GM12878 (cell line): ENCODE data around the gene KYAT1. TPM values are rescaled to one million over a fixed set of nuclear protein-coding genes. Genes with fewer than 3 reads are reported as not detected.

ENCODE experiments used
- ATAC-seq: fragments of 200-7000 bp; cut with Tn5 transposase; 3 replicates; pipeline ENCODE4 v1.9.1; 2020; ENCODE audit warnings: mild to moderate bottlenecking, moderate library complexity
- BruUV-seq: library from RNA; stranded (reverse); fragments of 400-500 nt; replicated peaks from 2 replicates; lab custom pipeline; 2021; lab: Mats Ljungman, UMichigan
- CTCF ChIA-PET: fragments of 300-600 bp; sonication (Branson Sonifier 250); formaldehyde crosslinking; extraction: SDS; loops from one replicate; lab custom pipeline; 2021; ENCODE audit warnings: inconsistent platforms; lab: Yijun Ruan, JAX
- POLR2A ChIA-PET: fragments of 350-600 bp; formaldehyde crosslinking; extraction: SDS; loops from one replicate; lab custom pipeline; 2021; ENCODE audit warnings: inconsistent platforms; lab: Charles Lee
- RAD21 ChIA-PET: fragments of 300-600 bp; sonication (Branson Sonifier 250); formaldehyde crosslinking; loops from one replicate; lab custom pipeline; 2023; ENCODE audit warnings: antibody characterized with exemption; ENCODE audit not compliant: unreplicated experiment; lab: Charles Lee
- SMC1A ChIA-PET: fragments of 300-600 bp; sonication (Branson Sonifier 250); formaldehyde crosslinking; loops from one replicate; lab custom pipeline; 2023; ENCODE audit not compliant: unreplicated experiment, uncharacterized antibody; lab: Charles Lee
- DNase-seq: peaks from one replicate; pipeline ENCODE4 v3.0.0-alpha.2; 2011; ENCODE audit warnings: low read depth, low spot score
- FAIRE-seq: peaks from 3 replicates; lab custom pipeline; 2011; peaks lifted over from hg19 to GRCh38; lab: Jason Lieb, UNC
- H2AFZ ChIP-seq: 2 replicates; pipeline ENCODE4 v1.6.0; 2011; ENCODE audit warnings: low read depth, low read length, control low read depth; ENCODE audit not compliant: control insufficient read depth
- H3K27ac ChIP-seq: 2 replicates; pipeline ENCODE4 v1.5.1; 2011; ENCODE audit warnings: control low read depth; ENCODE audit not compliant: control insufficient read depth, insufficient read depth
- H3K27me3 ChIP-seq, 2 experiments: replicated peaks in 1 of 2; 2 replicates each; pipeline versions ENCODE4 v1.6.0 to v1.6.1; 2011; ENCODE audit warnings: low read length in 1 of 2; ENCODE audit not compliant: control insufficient read depth in 2 of 2, insufficient read depth in 2 of 2
- H3K36me3 ChIP-seq, 2 experiments: 2 replicates each; pipeline ENCODE4 v1.5.1; 2011; ENCODE audit warnings: low read length in 1 of 2; ENCODE audit not compliant: control insufficient read depth in 2 of 2, insufficient read depth in 2 of 2
- H3K4me1 ChIP-seq: 2 replicates; pipeline ENCODE4 v1.6.1; 2011; ENCODE audit warnings: mild to moderate bottlenecking, low read length, moderate library complexity, mixed read lengths; ENCODE audit not compliant: control insufficient read depth, insufficient read depth
- H3K4me2 ChIP-seq: 2 replicates; pipeline ENCODE4 v1.6.0; 2011; ENCODE audit warnings: control low read depth; ENCODE audit not compliant: control insufficient read depth, insufficient read depth
- H3K4me3 ChIP-seq: fragments of 200-600 bp; sonication (generic); 2 replicates; pipeline ENCODE4 v1.5.1; 2016
- H3K79me2 ChIP-seq: 2 replicates; pipeline ENCODE4 v1.6.0; 2011; ENCODE audit warnings: low read length; ENCODE audit not compliant: control insufficient read depth, insufficient read depth
- H3K9ac ChIP-seq: 2 replicates; pipeline ENCODE4 v1.8.0; 2011; ENCODE audit warnings: low read length, control low read depth, mixed read lengths; ENCODE audit not compliant: control insufficient read depth, insufficient read depth
- H3K9me3 ChIP-seq: replicated peaks from 3 replicates; pipeline ENCODE4 v1.5.1; 2011; ENCODE audit warnings: mild to moderate bottlenecking, low read length; ENCODE audit not compliant: control insufficient read depth, insufficient read depth
- H4K20me1 ChIP-seq: 2 replicates; pipeline ENCODE4 v1.6.0; 2011; ENCODE audit not compliant: control insufficient read depth, insufficient read depth
- BACH1 ChIP-seq: fragments of 450-650 bp; IDR thresholded peaks from 2 replicates; pipeline ENCODE4 v1.6.1; 2017; ENCODE audit warnings: mild to moderate bottlenecking, borderline replicate concordance
- BMI1 ChIP-seq: fragments of 450-650 bp; IDR thresholded peaks from 2 replicates; pipeline ENCODE4 v1.6.1; 2016; ENCODE audit warnings: mild to moderate bottlenecking, moderate library complexity, borderline replicate concordance
- CBX3 ChIP-seq: fragments of 200-600 bp; sonication (generic); IDR thresholded peaks from 2 replicates; pipeline ENCODE4 v1.6.1; 2016; ENCODE audit warnings: low read depth, borderline replicate concordance
- EED ChIP-seq: sonication (generic); IDR thresholded peaks from 2 replicates; pipeline ENCODE4 v1.6.1; 2016; ENCODE audit warnings: antibody characterized with exemption, low read depth
- IKZF2 ChIP-seq, 2 experiments: fragments of 450-650 bp; IDR thresholded peaks; 2 replicates each; pipeline ENCODE4 v1.6.1; 2017; ENCODE audit warnings: mild to moderate bottlenecking in 2 of 2, moderate library complexity in 2 of 2
- IRF4 ChIP-seq: IDR thresholded peaks from 2 replicates; pipeline ENCODE4 v1.6.1; 2011; ENCODE audit warnings: low read depth, low read length
- MLLT1 ChIP-seq: fragments of 450-650 bp; IDR thresholded peaks from 2 replicates; pipeline ENCODE4 v1.6.1; 2016; ENCODE audit warnings: mild to moderate bottlenecking
- MYB ChIP-seq: fragments of 150-350 bp; IDR thresholded peaks from 2 replicates; pipeline ENCODE4 v1.6.1; 2014; ENCODE audit warnings: mild to moderate bottlenecking, low read depth, low read length, borderline replicate concordance
- NFIC ChIP-seq: IDR thresholded peaks from 2 replicates; pipeline ENCODE4 v1.6.1; 2012; ENCODE audit warnings: low read depth, mild to moderate bottlenecking, inconsistent platforms, low read length, moderate library complexity
- NR2C1 ChIP-seq: fragments of 450-650 bp; IDR thresholded peaks from 2 replicates; pipeline ENCODE4 v1.6.1; 2017; ENCODE audit warnings: antibody characterized with exemption, mild to moderate bottlenecking, moderate library complexity
- PBX3 ChIP-seq: IDR thresholded peaks from 2 replicates; pipeline ENCODE4 v1.6.1; 2011; ENCODE audit warnings: mild to moderate bottlenecking, low read depth, low read length, moderate library complexity; ENCODE audit not compliant: insufficient replicate concordance
- POLR2AphosphoS5 ChIP-seq: IDR thresholded peaks from 2 replicates; pipeline ENCODE4 v1.6.1; 2011; ENCODE audit warnings: mild to moderate bottlenecking, low read length, inconsistent platforms
- SIX5 ChIP-seq: IDR thresholded peaks from 2 replicates; pipeline ENCODE4 v1.6.1; 2011; ENCODE audit warnings: mild to moderate bottlenecking, low read depth, low read length, moderate library complexity; ENCODE audit not compliant: severe bottlenecking
- SPI1 ChIP-seq: IDR thresholded peaks from 2 replicates; pipeline ENCODE4 v1.6.1; 2011; ENCODE audit warnings: low read depth, mild to moderate bottlenecking, low read length, moderate library complexity, borderline replicate concordance; ENCODE audit not compliant: insufficient read depth
- SREBF1 ChIP-seq: IDR thresholded peaks from 2 replicates; pipeline ENCODE4 v1.6.1; 2012; ENCODE audit warnings: mild to moderate bottlenecking, low read length
- TBL1XR1 ChIP-seq: IDR thresholded peaks from 2 replicates; pipeline ENCODE4 v1.6.1; 2012; ENCODE audit warnings: low read depth, low read length, improper control_type of control experiment
- WRNIP1 ChIP-seq: IDR thresholded peaks from 2 replicates; pipeline ENCODE4 v1.6.1; 2011; ENCODE audit warnings: low read depth, low read length, improper control_type of control experiment, borderline replicate concordance
- ZNF217 ChIP-seq: fragments of 450-650 bp; IDR thresholded peaks from 2 replicates; pipeline ENCODE4 v1.6.1; 2017; ENCODE audit warnings: antibody characterized with exemption, mild to moderate bottlenecking
- WGBS: methylation state at CpG from one replicate; pipeline ENCODE4 v1.1.6; 2016; ENCODE audit warnings: low lambda C conversion rate; ENCODE audit not compliant: insufficient replicate concordance, insufficient coverage; ENCODE audit errors: missing lambda C conversion rate; 5-methylcytosine and 5-hydroxymethylcytosine counted together
- in situ Hi-C: fragments of 300-500 bp; cut with MboI; formaldehyde crosslinking; loops from 9 replicates; pipeline ENCODE4 v1.14.3; 2018; ENCODE audit warnings: mixed read lengths
- intact Hi-C: fragments of 100-400 bp; cut with micrococcal nuclease; formaldehyde crosslinking; loops from one replicate; pipeline ENCODE4 v1.14.2; 2022; ENCODE audit not compliant: unreplicated experiment
- polyA plus RNA-seq, 11 experiments: library from polyadenylated mRNA; depleted of rRNA in 4 of 11; unstranded in 6 of 11; stranded (reverse) in 5 of 11; fragments of >200 nt; fragmentation: Nextera tagmentation in 4 of 11; fragmentation: Illumina TruSeq in 1 of 11; extraction: Ambion mirVana in 4 of 11; extraction: Trizol in 1 of 11; gene quantifications; 1 replicate in 1 of 11; 2 replicates in 10 of 11; pipeline versions ENCODE4 v1.2.1 to v1.2.3, GENCODE V29; 2011 to 2016; ENCODE audit warnings: inconsistent platforms in 2 of 11, missing spikeins in 2 of 11, low read depth in 1 of 11
- total RNA-seq, 4 experiments: library from RNA; depleted of rRNA in 3 of 4; stranded (reverse); fragments of >200 nt in 3 of 4; fragmentation: Illumina TruSeq in 1 of 4; extraction: Trizol in 1 of 4; gene quantifications; 2 replicates each; pipeline versions ENCODE4 v1.2.1 to v1.2.3, GENCODE V29; 2013 to 2021

The KYAT1 gene
- total and polyA plus RNA-seq, 10 of the 15 experiments (the other 5 are each of a cell fraction or from before 2014, with no cell fraction given), result 5.8 to 15.7 (median 11.4) TPM

- Histone ChIP-seq H3K27me3 (no peaks in the 10 kb centered on the region), H3K4me2 (no peak within 1 kb of the TSS), H3K4me1 (no peaks in the 10 kb centered on the region), H3K4me3 (no peak within 1 kb of the TSS), H3K9ac (no peak within 1 kb of the TSS), H2AFZ (no peak within 1 kb of the TSS), H3K27ac (no peak within 1 kb of the TSS), H3K79me2 (no peaks in the 10 kb centered on the region), H3K9me3 (no peaks in the 10 kb centered on the region), H3K36me3 (peaks cover 3 to 8% of the 10 kb centered on the region in 2 experiments; a peak in 3 of 4 replicates), H4K20me1 (no peaks in the 10 kb centered on the region)
- in situ Hi-C loops, result no loop called here
- DNase-seq, result no peak
- 67% methylated on average over 13 of the region's 13 CpGs for WGBS
- CTCF ChIA-PET, result interaction anchor here (1.2 kb wide), 1 partner anchor 8 kb away, joined by 4 read pairs; no protein-coding TSS in a partner anchor
- POLR2A ChIA-PET, result no interaction called here
- ATAC-seq, result no peak
- no peak for FAIRE-seq
- no peak for TF ChIP-seq IRF4
- no peak for TF ChIP-seq EED
- TF ChIP-seq NR2C1, result no peak
- no peak for TF ChIP-seq MLLT1
- TF ChIP-seq SPI1, result no peak
- TF ChIP-seq SIX5, result no peak
- no peak for TF ChIP-seq PBX3
- TF ChIP-seq MYB, result no peak
- no peak for TF ChIP-seq TBL1XR1
- no peak for TF ChIP-seq CBX3
- TF ChIP-seq BMI1, result no peak
- TF ChIP-seq IKZF2 (IDR thresholded peaks at IDR 0.05), result no peak
- TF ChIP-seq POLR2AphosphoS5, result no peak
- no peak for TF ChIP-seq WRNIP1
- TF ChIP-seq ZNF217, result no peak
- TF ChIP-seq NFIC, result no peak
- no peak for TF ChIP-seq BACH1
- TF ChIP-seq SREBF1, result no peak
- intact Hi-C loops, result no loop called here
- no TSS peak for BruUV-seq
- SMC1A ChIA-PET, result no interaction called here
- RAD21 ChIA-PET, result no interaction called here
Measured at GRCh38 chr9:128920381-128921058, 38.8 kb upstream of the KYAT1 start, which contains the start of gene PHYHD1. Gene PHYHD1, plus strand, starts transcription at chr9:128920982. Its CDS starts 1,342 bp downstream, at chr9:128922324.
